CD4-positive, alpha-beta T cell treated with Interleukin-6 at 100 ng/mL for 8 hours (primary cell): Measurements from ENCODE around the gene PIK3CD.

Experiments used
- DNase-seq: peaks from one replicate; pipeline ENCODE4 v3.0.0-alpha.2; 2020; ENCODE audit warnings: mixed read lengths, low spot score

Gene PIK3CD

GRCh38 chr1:9719978-9720722, 68.6 kb downstream of the PIK3CD start:
- DNase-seq = no peak

- no peak for DNase-seq
Observed at GRCh38 chr1:9720785-9721605, 69.5 kb downstream of the PIK3CD start.

DNA sequence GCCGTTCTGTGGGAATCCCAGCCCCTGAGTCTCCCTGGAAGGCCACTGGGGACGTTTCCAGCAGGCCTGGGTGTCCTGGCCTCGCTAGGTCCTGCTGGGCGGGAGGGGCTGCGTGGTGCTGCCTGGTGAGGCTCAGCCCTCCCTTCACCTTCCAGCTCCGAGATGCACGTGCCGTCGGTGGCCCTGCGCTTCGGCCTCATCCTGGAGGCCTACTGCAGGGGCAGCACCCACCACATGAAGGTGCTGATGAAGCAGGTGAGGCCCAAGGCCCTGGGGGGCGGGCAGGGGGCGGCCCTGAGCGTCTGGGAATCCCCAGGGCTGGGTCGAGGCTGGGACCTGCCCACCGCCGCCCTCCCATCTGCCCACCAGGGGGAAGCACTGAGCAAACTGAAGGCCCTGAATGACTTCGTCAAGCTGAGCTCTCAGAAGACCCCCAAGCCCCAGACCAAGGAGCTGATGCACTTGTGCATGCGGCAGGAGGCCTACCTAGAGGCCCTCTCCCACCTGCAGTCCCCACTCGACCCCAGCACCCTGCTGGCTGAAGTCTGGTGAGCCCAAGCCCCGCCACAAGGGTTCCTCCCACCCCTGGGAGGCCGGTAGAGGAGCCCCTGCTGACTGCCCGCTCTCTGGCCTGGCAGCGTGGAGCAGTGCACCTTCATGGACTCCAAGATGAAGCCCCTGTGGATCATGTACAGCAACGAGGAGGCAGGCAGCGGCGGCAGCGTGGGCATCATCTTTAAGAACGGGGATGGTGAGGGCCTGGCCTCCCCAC, 70.3 kb downstream of the PIK3CD start:
- DNase-seq = peak; percentile 67

DNA sequence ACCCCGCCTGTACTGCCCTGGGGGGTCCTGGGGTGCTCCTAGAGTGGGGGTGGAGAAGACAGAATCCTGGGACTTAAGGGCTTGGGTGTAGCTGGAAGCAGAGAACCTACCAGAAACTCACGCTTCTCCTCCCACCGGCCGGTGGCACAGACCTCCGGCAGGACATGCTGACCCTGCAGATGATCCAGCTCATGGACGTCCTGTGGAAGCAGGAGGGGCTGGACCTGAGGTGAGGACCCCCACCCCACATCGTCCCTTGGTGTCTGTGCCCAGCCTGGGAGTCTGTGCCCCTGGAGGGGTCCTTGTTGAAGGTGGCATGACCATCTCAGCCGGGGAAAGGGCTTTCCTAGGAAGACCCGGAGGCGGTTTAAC, 70.8 kb downstream of the PIK3CD start:
- no peak for DNase-seq

- no peak for DNase-seq
Observed at GRCh38 chr1:9723068-9723805, 71.7 kb downstream of the PIK3CD start.

DNA sequence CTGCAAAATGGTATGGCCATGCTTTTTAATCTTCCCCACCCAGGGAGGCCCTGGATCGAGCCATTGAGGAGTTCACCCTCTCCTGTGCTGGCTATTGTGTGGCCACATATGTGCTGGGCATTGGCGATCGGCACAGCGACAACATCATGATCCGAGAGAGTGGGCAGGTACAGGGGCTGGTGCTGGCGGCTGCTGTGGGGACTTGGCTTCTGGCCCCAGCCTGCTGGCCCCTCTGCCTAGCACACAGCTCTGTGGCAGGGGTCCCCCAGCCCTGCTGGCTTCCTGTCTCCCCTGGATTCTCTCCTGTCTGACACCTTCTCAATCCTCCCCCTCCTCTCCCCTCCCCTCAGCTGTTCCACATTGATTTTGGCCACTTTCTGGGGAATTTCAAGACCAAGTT, 72.4 kb downstream of the PIK3CD start:
- no peak for DNase-seq

- DNase-seq = peak; percentile 73
Observed at GRCh38 chr1:9724706-9725476, 73.4 kb downstream of the PIK3CD start.

GRCh38 chr1:9726406-9726805, 74.9 kb downstream of the PIK3CD start:
- no peak for DNase-seq

GRCh38 chr1:9726905-9727595, 75.5 kb downstream of the PIK3CD start:
- no peak for DNase-seq

- peak; percentile 61 for DNase-seq
Observed at GRCh38 chr1:9728451-9729295, 77.1 kb downstream of the PIK3CD start.

GRCh38 chr1:9729523-9729922, 78.0 kb downstream of the PIK3CD start:
- no peak for DNase-seq

DNA sequence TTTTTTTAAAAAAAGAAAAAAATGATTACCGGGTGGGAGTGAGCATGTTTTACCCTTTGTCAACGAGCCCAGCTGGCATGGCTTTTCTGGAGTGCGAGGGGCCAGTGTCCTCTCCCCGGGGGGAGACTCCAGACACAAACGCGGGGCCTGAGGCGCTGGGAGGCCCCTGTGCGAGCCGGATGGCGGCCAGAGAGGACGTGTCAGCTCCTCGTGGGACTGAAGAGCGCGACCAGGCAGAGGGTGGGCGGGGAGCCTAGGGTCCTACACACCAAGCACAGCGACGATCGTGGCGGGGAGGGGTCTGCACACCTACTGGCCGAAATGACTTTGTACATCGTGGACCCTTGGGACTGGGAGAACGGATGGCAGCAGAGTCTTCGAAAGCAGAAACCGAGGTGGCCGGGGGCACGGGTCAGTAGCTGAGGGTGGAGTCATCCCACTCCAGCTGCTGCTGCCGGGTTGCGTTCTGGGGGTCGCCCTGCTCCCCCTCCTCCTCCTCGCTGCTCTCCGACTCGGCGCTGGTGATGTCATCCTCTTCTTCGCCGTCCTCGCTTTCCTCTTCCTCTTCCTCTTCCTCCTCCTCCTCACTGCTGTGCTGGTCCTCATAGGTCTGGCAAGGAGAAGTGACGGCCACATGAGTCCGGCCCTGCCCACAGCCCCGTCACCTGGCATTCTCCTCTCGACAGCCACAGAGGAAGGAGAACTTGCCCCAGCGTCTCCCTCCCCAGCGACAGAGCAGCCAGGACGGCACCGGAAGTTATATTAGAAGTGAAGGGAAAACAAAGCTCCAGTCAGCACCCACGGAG, 78.8 kb downstream of the PIK3CD start:
- DNase-seq = no peak

DNA sequence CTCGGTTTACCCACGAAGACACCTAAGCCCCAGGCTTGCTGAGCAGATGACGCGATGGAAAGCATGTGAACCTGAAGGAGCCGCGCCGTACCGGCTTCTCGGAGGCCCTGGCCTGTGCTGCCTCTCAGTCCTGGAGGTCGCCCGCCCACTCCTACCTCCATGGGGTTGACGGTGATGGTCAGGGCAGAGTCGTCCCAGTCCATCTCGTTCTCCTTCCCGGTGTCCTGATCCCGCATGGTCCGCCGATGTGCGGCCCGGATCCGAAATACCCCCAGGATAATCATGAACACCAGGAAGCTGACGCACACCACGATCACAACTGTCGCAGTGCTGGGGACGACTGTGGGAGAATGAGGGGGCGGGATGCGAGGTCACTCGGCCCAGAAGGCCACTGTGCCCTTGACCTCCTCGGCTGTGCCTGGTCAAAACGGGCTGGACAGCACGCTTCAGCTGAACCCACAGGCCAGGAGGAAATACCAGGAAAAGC, 79.6 kb downstream of the PIK3CD start:
- no peak for DNase-seq

DNA sequence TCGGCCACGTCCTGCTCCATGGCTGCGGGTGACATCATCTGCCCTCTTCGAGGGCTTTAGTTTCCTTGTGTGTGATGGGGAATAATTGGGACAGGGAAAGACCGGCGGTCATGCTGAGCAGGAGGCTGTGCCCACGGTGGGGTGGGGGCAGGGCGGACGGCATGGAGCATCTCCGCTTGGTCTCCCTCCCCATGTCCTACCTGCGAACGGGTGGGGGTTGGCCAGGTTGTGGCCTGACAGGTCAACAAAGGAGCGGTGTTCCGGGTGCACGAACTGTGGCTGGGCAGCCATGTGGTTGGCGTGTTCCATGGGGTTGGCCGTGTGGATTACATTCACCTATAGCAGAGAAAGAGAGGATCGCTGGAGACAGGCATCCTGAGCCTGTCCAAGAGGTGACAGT, 80.0 kb downstream of the PIK3CD start:
- no peak for DNase-seq

DNA sequence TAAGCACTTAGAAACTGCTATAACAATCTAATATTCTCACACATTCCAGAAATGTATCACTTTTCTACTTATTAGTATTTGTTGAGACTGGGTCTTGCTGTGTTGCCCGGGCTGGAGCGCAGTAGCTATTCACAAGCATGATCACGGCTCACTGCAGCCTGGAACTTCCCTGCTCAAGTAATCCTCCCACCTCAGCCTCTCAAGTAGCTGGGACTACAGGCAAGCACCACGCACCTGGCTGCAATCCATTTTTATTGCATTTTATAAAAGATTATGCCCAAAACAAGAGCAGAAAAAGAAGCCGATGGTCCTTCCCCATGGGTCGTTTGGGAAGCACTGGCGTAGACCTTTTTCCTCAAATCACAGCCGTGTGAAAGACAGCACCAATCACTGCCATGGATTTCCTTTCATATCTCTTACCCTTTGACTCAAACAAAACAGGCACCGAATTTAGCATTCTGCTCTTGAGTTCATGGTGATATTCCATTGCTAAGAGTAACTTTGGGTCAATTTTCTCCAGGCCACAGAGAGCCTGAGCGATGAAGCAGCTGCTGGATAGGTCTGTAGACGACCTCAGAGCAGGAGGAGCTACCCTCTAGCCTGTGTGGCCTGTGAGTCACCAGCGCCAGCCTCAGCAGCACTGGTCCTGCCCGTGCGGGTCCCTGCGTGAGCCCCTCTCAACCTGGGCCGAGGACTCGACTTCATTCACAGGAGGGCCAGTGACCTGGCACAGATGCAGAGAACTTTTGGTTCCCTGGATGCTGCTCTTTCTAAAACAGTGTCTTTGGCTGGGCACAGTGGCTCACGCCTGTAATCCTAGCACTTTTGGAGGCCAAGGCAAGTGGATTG, 80.8 kb downstream of the PIK3CD start:
- no peak for DNase-seq

GRCh38 chr1:9733160-9733789, 81.7 kb downstream of the PIK3CD start:
- no peak for DNase-seq

DNA sequence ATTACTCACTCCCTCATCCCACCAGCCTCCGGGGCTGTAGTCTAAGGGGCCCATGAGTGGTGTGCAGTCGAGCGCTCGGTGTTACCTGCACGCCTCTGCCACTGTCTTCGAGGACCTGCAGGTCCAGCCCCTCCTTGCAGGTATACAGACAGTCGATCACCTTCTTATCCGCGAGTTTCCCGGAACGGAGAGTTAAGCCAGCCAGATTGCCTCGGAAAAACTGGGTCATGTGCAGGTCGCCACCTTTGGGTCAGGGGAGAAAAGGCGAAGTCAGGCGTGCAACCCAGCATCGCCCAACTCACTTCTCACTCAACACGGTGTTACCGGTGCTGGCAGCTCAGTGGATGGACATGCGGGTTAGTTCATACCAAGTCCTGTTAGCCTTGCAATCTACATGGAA, 84.3 kb downstream of the PIK3CD start:
- no peak for DNase-seq
